ENCODE data around the gene COL18A1.

Gene COL18A1

GRCh38 chr21:45494851-45495680 is 90.1 kb downstream of the COL18A1 start:
- no peak for TF ChIP-seq CTCF (IDR thresholded peaks at IDR 0.05; ENCODE audit: low read depth, low read length)
- no peak for DNase-seq (ENCODE audit: extremely low read depth, low read depth)

GRCh38 chr21:45496151-45496967 is 91.4 kb downstream of the COL18A1 start:
- no peak for TF ChIP-seq CTCF (IDR thresholded peaks at IDR 0.05; ENCODE audit: low read depth, low read length)
- no peak for DNase-seq (ENCODE audit: extremely low read depth, low read depth)

GRCh38 chr21:45496968-45497845 is 92.2 kb downstream of the COL18A1 start:
- no peak for DNase-seq (ENCODE audit: extremely low read depth, low read depth)
- TF ChIP-seq CTCF (IDR thresholded peaks at IDR 0.05; ENCODE audit: low read depth, low read length) = no peak

GRCh38 chr21:45497846-45498645 is 93.1 kb downstream of the COL18A1 start:
- DNase-seq (ENCODE audit: extremely low read depth, low read depth) = no peak
- no peak for TF ChIP-seq CTCF (IDR thresholded peaks at IDR 0.05; ENCODE audit: low read depth, low read length)

- DNase-seq (ENCODE audit: extremely low read depth, low read depth) = no peak
- no peak for TF ChIP-seq CTCF (IDR thresholded peaks at IDR 0.05; ENCODE audit: low read depth, low read length)
These were observed 93.7 kb downstream of the COL18A1 start for GRCh38 chr21:45498646-45499000.

- no peak for TF ChIP-seq CTCF (IDR thresholded peaks at IDR 0.05; ENCODE audit: low read depth, low read length)
- no peak for DNase-seq (ENCODE audit: extremely low read depth, low read depth)
These were observed 94.3 kb downstream of the COL18A1 start for GRCh38 chr21:45499201-45499750.
